Fibroblast of mammary gland (primary cell): ENCODE results near the gene ACTA2.
"Not testable (repeated sequence)": the region's sequence is repeated elsewhere in the genome, so short reads cannot be mapped to it uniquely, and the experiment has no call there.

Experiments
- DNase-seq: peaks from one replicate; pipeline ENCODE4 v3.0.0-alpha.2; 2010; ENCODE audit warnings: low read depth
- H3K4me3 ChIP-seq: 2 replicates; pipeline ENCODE4 v1.5.1; 2011; ENCODE audit warnings: low read depth, mild to moderate bottlenecking, low read length, moderate library complexity; ENCODE audit not compliant: control insufficient read depth
- CTCF ChIP-seq: conservative IDR thresholded peaks from 2 replicates; pipeline ENCODE4 v1.5.1; 2011; ENCODE audit warnings: low read depth, low read length, inconsistent platforms; ENCODE audit not compliant: control insufficient read depth, insufficient read depth

Gene ACTA2

GRCh38 chr10:88936656-88937055 is 15.9 kb downstream of the ACTA2 start:
- no peak for DNase-seq
- H3K4me3 ChIP-seq, result no peak overlapping the region

DNA sequence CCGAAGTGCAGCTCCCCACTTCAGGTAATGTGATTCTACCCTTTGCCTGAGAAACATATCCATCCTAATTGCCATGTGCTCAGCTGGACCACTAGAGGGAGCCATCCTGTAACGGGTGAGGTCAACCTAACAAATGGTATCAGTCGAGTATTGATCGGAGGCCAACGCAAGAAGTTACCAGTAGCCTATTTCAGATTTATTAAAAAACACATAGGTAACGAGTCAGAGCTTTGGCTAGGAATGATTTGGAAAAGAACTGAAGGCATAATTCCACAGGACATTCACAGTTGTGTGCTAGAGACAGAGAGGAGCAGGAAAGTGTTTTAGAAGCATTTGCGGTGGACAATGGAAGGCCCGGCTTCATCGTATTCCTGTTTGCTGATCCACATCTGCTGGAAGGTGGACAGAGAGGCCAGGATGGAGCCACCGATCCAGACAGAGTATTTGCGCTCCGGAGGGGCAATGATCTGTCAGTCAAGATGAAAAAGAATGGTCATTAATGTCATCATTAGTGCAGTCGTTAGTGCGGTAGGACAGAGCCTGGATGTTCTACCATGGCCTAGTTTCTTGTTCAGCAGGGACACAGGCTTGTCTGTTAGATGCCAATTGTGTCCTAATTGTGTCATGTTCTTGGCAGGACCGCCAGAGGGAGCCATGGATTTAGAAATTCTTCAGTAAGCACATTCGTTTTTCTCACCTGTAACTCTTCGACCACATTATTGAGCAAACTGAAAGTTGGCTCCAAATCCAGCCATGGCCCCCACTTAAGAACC is 17.5 kb downstream of the ACTA2 start:
- peak; percentile 86 for DNase-seq
- no peak overlapping the region for H3K4me3 ChIP-seq
- TF ChIP-seq CTCF, result peak; percentile 95

More at GRCh38 chr10:88936656-88937055, 15.9 kb downstream of the ACTA2 start:
- no peak for TF ChIP-seq CTCF

- TF ChIP-seq CTCF, result no peak
- no peak overlapping the region for H3K4me3 ChIP-seq
- no peak for DNase-seq
Observed at GRCh38 chr10:88933564-88933963, 19.0 kb downstream of the ACTA2 start.

- H3K4me3 ChIP-seq, result no peak overlapping the region
- peak; percentile 84 for DNase-seq
- peak; percentile 98 for TF ChIP-seq CTCF
Observed at GRCh38 chr10:88932539-88933256, 19.9 kb downstream of the ACTA2 start.

DNA sequence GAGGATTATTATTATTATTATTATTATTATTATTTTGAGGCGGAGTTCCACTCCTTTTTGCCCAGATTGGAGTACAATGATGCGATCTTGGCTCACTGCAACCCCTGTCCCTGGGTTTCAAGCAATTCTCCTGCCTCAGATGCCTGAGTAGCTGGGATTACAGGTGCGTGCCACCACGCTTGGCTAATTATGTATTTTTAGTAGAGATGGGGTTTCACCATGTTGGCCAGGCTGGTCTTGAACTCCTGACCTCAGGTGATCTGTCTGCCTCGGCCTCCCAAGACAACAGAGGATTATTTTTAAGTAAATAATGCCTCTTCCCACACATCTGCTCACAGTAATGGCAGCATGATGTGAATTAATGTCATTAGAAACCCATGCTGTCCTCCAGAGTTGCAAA is 20.5 kb downstream of the ACTA2 start:
- DNase-seq, H3K4me3 ChIP-seq: not testable (repeated sequence)

DNA sequence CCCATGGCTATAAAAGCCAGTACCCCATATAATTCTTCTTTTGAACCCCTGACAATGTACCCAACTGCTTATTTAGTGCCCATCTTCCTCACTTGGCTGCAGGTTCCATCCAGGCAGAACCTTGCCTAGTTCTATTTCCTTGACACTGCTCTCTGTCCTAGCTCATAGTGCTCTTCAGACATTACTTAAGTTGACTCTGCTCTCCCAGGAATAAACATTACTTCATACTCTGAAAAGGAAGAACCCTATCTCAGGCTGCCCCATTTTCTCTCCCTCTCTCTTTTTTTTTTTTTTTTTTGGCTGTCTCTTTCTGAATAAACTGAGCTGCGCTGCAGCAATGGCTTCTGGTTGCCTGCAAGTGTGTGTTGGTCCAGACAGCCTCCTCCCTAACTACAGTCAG is 21.0 kb downstream of the ACTA2 start:
- TF ChIP-seq CTCF, result no peak
- DNase-seq, result no peak
- no peak overlapping the region for H3K4me3 ChIP-seq

DNA sequence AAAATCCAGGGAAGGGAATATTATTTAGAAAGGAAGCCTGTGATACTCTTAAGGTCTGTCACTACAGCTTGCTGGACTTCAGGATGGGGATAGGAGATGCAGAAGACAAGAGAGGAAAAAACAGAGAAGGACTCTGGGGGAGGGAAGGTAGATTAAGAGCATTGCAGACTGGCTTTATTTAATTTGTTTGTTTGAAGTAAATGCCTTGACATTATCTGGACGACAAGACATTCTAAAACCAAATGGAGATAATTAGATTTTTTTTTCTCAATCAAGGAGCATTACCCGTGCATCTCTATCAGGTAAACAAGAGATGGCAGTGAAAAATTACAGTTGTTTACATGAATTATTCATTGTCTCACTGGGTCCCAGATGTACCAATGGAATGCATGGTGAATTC is 24.3 kb downstream of the ACTA2 start:
- DNase-seq, result no peak
- TF ChIP-seq CTCF, result no peak
- no peak overlapping the region for H3K4me3 ChIP-seq
